Measurements from ENCODE around the gene MACC1.

DNA sequence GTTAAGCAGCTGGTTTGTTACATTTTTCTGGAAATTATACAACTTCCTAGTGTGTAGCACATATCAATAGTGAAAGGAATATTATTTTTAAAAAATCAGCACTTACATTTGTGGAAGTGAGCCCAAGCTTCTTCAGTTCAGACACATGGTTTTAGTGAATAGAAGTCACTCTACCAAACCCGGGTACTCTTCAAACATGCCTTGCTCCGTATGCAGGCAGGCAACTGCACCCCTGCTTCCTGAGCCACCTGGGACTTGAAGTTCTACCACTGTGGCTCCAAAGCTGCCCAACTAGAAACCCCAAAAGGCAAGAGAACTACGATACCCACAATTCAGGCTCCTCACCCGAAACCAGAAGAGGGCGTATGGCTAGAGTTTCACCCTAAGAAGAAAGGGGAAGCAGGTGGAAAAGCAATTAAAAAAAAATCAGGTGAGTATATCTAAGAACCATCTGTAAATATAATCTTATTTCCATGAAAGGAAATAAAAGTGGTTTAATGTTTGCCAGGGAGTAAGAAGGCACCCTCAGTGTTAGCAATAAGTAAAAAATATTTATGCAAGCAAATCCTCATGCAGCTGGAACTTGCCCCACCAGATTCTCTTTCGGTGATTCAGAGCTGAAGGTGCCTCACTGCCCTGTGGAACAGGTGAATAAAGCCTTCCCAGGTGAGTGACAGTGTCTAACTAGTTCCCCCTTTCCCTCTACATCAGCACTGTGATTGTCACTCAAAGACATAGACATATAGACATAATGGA lies at the start of gene MACC1:
- TF ChIP-seq, protein P1, sequence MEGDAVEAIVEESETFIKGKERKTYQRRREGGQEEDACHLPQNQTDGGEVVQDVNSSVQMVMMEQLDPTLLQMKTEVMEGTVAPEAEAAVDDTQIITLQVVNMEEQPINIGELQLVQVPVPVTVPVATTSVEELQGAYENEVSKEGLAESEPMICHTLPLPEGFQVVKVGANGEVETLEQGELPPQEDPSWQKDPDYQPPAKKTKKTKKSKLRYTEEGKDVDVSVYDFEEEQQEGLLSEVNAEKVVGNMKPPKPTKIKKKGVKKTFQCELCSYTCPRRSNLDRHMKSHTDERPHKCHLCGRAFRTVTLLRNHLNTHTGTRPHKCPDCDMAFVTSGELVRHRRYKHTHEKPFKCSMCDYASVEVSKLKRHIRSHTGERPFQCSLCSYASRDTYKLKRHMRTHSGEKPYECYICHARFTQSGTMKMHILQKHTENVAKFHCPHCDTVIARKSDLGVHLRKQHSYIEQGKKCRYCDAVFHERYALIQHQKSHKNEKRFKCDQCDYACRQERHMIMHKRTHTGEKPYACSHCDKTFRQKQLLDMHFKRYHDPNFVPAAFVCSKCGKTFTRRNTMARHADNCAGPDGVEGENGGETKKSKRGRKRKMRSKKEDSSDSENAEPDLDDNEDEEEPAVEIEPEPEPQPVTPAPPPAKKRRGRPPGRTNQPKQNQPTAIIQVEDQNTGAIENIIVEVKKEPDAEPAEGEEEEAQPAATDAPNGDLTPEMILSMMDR (IDR thresholded peaks at IDR 0.05): no peak
- TF ChIP-seq POLR2A (IDR thresholded peaks at IDR 0.05): no peak
